Uterus (tissue), 4 donors: Measurements from ENCODE around the gene RASSF4. TPM values are rescaled to one million over a fixed set of nuclear protein-coding genes. Genes with fewer than 3 reads are reported as not detected.

Experiments
- DNase-seq, 2 donors: peaks; one replicate each; pipeline ENCODE4 v3.0.0-alpha.2; 2019 to 2020
- H3K27ac ChIP-seq, 2 donors: fragments of 200-600 bp; sonication (generic); 1 replicate in 1 of 2; 2 replicates in 1 of 2; pipeline ENCODE4 v1.5.1; 2016 to 2018
- H3K27me3 ChIP-seq, 2 donors: fragments of 200-600 bp; sonication (generic); one replicate each; pipeline ENCODE4 v1.5.1; 2018 to 2019; ENCODE audit warnings: control low read depth in 1 of 2
- H3K36me3 ChIP-seq, 2 donors: fragments of 200-600 bp; sonication (generic); one replicate each; pipeline ENCODE4 v1.5.1; 2019; ENCODE audit warnings: control low read depth in 1 of 2
- H3K4me1 ChIP-seq, 2 donors: fragments of 200-600 bp; sonication (generic); one replicate each; pipeline ENCODE4 v1.5.1; 2018 to 2019; ENCODE audit warnings: control low read depth in 1 of 2
- H3K4me3 ChIP-seq, 2 donors: fragments of 200-600 bp; sonication (generic); 1 replicate in 1 of 2; 2 replicates in 1 of 2; pipeline ENCODE4 v1.5.1; 2018 to 2019; ENCODE audit warnings: mild to moderate bottlenecking in 1 of 2
- H3K9me3 ChIP-seq, 2 donors: fragments of 200-600 bp; sonication (generic); one replicate each; pipeline ENCODE4 v1.5.1; 2019; ENCODE audit warnings: control low read depth in 1 of 2
- CTCF ChIP-seq, 4 experiments: fragments of 200-600 bp in 2 of 4; fragments of 450-650 bp in 2 of 4; sonication (generic) in 2 of 4; IDR thresholded peaks; one replicate each; pipeline ENCODE4 v1.5.1; 2016 to 2019; ENCODE audit warnings: antibody characterized with exemption in 4 of 4, mild to moderate bottlenecking in 2 of 4, moderate library complexity in 1 of 4
- POLR2A ChIP-seq, 2 donors: fragments of 450-650 bp; IDR thresholded peaks; one replicate each; pipeline ENCODE4 v1.6.1; 2016; ENCODE audit warnings: antibody characterized with exemption in 2 of 2, mild to moderate bottlenecking in 1 of 2, moderate library complexity in 1 of 2
- intact Hi-C: fragments of 100-400 bp; cut with DNase I; formaldehyde crosslinking; loops from one replicate; pipeline ENCODE4 v1.15.1; 2023; ENCODE audit warnings: low total_unique reads
- total RNA-seq, 4 donors: library from RNA; depleted of rRNA in 3 of 4; stranded (reverse); fragments of >200 nt in 3 of 4; gene quantifications; one replicate each; pipeline versions ENCODE4 v1.1.0 to v1.2.4, GENCODE V29; 2014 to 2023
- donor health status: DM: yes; HTN: yes; CAD: no.

The RASSF4 gene
- total RNA-seq, 4 donors from 2014 or later, result 6.1 to 26.5 (median 8.2) TPM

- Histone ChIP-seq H3K36me3 (no peaks in the 10 kb centered on the region), H3K9me3 (no peaks in the 10 kb centered on the region), H3K27ac (no peak overlapping the region), H3K4me1 (peaks cover 0 to 5% of the 10 kb centered on the region in 2 donors), H3K4me3 (no peak overlapping the region), H3K27me3 (no peaks in the 10 kb centered on the region)
- DNase-seq, result no peak
- TF ChIP-seq POLR2A (IDR thresholded peaks at IDR 0.05) (no peak), CTCF (IDR thresholded peaks at IDR 0.05) (no peak)
- intact Hi-C loops, result no loop called here
Measured at GRCh38 chr10:44938956-44939355, 20.6 kb upstream of the RASSF4 start.

GRCh38 chr10:44939691-44940401, 19.8 kb upstream of the RASSF4 start:
- no peaks in the 10 kb centered on the region for H3K9me3 ChIP-seq
- no peak overlapping the region for H3K4me3 ChIP-seq
- no peaks in the 10 kb centered on the region for H3K36me3 ChIP-seq
- no peak overlapping the region for H3K27ac ChIP-seq
- H3K4me1 ChIP-seq, result peaks cover 0 to 5% of the 10 kb centered on the region in 2 donors
- TF ChIP-seq POLR2A (IDR thresholded peaks at IDR 0.05) (no peak), CTCF (IDR thresholded peaks at IDR 0.05) (no peak)
- no peaks in the 10 kb centered on the region for H3K27me3 ChIP-seq
- intact Hi-C loops, result no loop called here
- no peak for DNase-seq

- H3K4me1 ChIP-seq, result no peaks in the 10 kb centered on the region
- H3K9me3 ChIP-seq, result no peaks in the 10 kb centered on the region
- no peak for DNase-seq
- TF ChIP-seq POLR2A (IDR thresholded peaks at IDR 0.05) (no peak), CTCF (IDR thresholded peaks at IDR 0.05) (no peak)
- no peaks in the 10 kb centered on the region for H3K27me3 ChIP-seq
- no peaks in the 10 kb centered on the region for H3K36me3 ChIP-seq
- intact Hi-C loops, result no loop called here
- H3K27ac ChIP-seq, result no peak overlapping the region
- H3K4me3 ChIP-seq, result no peak overlapping the region
Measured at GRCh38 chr10:44944354-44944753, 15.2 kb upstream of the RASSF4 start.

DNA sequence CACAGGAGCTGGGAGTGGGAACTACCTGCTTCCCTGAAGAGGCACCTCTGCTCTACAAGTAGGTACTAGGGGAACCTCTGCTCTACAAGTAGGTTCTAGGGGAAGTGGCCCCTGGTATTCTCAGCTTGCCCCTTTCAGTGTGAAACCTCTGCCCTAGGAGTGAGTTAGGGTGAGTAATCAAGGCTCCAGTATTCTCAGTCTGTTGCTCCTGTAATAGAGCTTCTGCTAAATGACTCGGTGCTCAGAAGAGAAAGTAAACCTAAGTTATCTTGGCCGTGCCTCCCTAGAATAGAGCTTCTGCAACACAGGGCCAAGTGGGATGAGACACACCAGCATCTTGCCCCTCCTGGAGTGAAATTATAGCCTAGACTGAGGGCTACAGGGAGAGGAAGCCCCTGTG, 13.4 kb upstream of the RASSF4 start:
- Histone ChIP-seq H3K4me1 (no peaks in the 10 kb centered on the region), H3K9me3 (no peaks in the 10 kb centered on the region), H3K27me3 (no peaks in the 10 kb centered on the region), H3K4me3 (no peak overlapping the region), H3K27ac (no peak overlapping the region), H3K36me3 (no peaks in the 10 kb centered on the region)
- DNase-seq, result no peak
- intact Hi-C loops, result no loop called here
- TF ChIP-seq CTCF (IDR thresholded peaks at IDR 0.05) (no peak), POLR2A (IDR thresholded peaks at IDR 0.05) (no peak)

- Histone ChIP-seq H3K27ac (no peak overlapping the region), H3K36me3 (no peaks in the 10 kb centered on the region), H3K9me3 (no peaks in the 10 kb centered on the region), H3K4me1 (no peaks in the 10 kb centered on the region), H3K4me3 (no peak overlapping the region), H3K27me3 (no peaks in the 10 kb centered on the region)
- intact Hi-C loops, result no loop called here
- DNase-seq, result no peak
- TF ChIP-seq CTCF (IDR thresholded peaks at IDR 0.05) (no peak), POLR2A (IDR thresholded peaks at IDR 0.05) (no peak)
Measured at GRCh38 chr10:44947371-44948152, 12.0 kb upstream of the RASSF4 start.
